ENCODE measurements around the gene BCL11B. TPM values are rescaled to one million over a fixed set of nuclear protein-coding genes. Genes with fewer than 3 reads are reported as not detected.

The BCL11B gene
- total and polyA plus RNA-seq, 2 of the 8 experiments (the other 6 are each of a cell fraction or from before 2014, with no cell fraction given), result 0.63 to 5.9 TPM

DNA sequence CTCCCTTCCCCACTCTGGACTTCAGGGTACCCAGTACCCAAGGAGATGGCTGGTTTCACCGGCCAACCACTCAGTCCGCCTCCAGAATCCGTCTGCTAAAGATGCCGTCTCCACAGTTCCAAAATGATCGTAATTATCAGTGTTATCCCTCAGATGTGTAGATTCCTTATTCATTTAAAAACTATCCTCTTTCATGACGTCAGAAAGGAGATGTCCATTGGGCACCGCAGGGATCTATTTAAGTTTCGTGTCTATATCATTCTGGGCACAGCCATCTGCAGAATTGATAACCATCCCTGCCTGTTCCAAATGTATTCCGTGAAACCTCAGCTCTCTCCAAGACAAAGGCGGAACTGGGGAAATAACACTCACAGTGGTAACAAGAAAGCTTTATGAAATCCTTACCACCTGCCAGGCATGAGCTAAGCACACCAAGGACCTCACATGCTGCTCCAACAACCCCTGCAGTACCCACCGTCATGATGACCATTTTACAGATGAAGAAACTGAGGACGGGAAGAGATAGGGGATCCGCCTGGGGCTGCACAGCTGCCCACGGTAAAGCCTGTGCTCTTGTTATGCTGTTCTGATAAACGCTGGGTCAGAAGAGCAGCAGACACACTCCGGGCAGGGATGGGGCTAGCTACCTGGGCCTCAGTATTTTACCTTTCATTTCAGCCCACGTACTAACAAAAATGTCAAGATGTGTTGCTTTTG lies 90.0 kb downstream of the BCL11B start:
- Histone ChIP-seq H3K79me2 (ENCODE audit: control insufficient read depth in 1 of 2, insufficient read depth in 2 of 2, low read length in 2 of 2) (peaks cover 0 to 10% of the 10 kb centered on the region in 2 experiments; a peak in 2 of 4 replicates), H3K9ac (replicated peaks in 1 of 4; ENCODE audit: extremely low read depth in 1 of 4, low read depth in 3 of 4, low read length in 3 of 4) (no peak overlapping the region), H2BK5ac (ENCODE audit: low read depth, low read length) (no peak overlapping the region), H2BK12ac (ENCODE audit: low read depth, low read length) (no peak overlapping the region), H2AK5ac (ENCODE audit: low read depth, low read length) (no peak overlapping the region), H3K4me3 (ENCODE audit: extremely low read depth in 1 of 4, insufficient read depth in 2 of 4, low read depth in 3 of 4, low read length in 4 of 4) (no peak overlapping the region), H3K56ac (replicated peaks; ENCODE audit: insufficient read length, low read depth, low read length) (no peak overlapping the region), H3K23ac (ENCODE audit: insufficient read length) (no peak overlapping the region), H3K4ac (replicated peaks; ENCODE audit: insufficient read length, low read depth, low read length) (no peak overlapping the region), H3K23me2 (ENCODE audit: low read depth, low read length) (no peaks in the 10 kb centered on the region), H4K91ac (replicated peaks; ENCODE audit: insufficient read length, low read length) (no peak overlapping the region), H3K9me3 (ENCODE audit: insufficient read depth in 2 of 2, low read depth in 1 of 2, low read length in 1 of 2) (no peaks in the 10 kb centered on the region), H2BK120ac (replicated peaks; ENCODE audit: low read depth, low read length) (no peak overlapping the region), H4K5ac (ENCODE audit: insufficient read length, low read depth, low read length) (no peak overlapping the region), H4K8ac (ENCODE audit: extremely low read depth, insufficient read depth, low read length) (no peak overlapping the region), H2BK15ac (ENCODE audit: low read length) (no peak overlapping the region), H2BK20ac (ENCODE audit: low read length) (no peak overlapping the region), H3K27me3 (replicated peaks in 1 of 4; ENCODE audit: control insufficient read depth in 3 of 4, extremely low read depth in 1 of 4, insufficient read depth in 3 of 4, low read length in 3 of 4) (no peaks in the 10 kb centered on the region), H3K36me3 (ENCODE audit: control insufficient read depth in 2 of 4, insufficient read depth in 4 of 4, low read length in 3 of 4) (no peaks in the 10 kb centered on the region), H3K14ac (ENCODE audit: insufficient read length) (no peak overlapping the region), H2AFZ (ENCODE audit: low read length) (no peak overlapping the region), H3K27ac (ENCODE audit: low read depth, low read length) (no peak overlapping the region), H3K4me1 (replicated peaks in 1 of 4; ENCODE audit: control insufficient read depth in 3 of 4, insufficient read depth in 4 of 4, low read length in 3 of 4) (peaks cover 0 to 2% (median 0%) of the 10 kb centered on the region in 4 experiments; a peak in 3 of 7 replicates), H3K18ac (ENCODE audit: extremely low read depth, low read length) (no peak overlapping the region; the same call in 1 of the 2 replicates), H3K4me2 (ENCODE audit: insufficient read depth in 1 of 2, low read depth in 2 of 2, low read length in 2 of 2) (no peak overlapping the region), H3K79me1 (ENCODE audit: low read depth, low read length) (no peaks in the 10 kb centered on the region; the same call in none of the 2 replicates), H4K20me1 (replicated peaks in 1 of 2; ENCODE audit: control insufficient read depth in 1 of 2, insufficient read depth in 2 of 2, low read length in 2 of 2) (peaks cover 0 to 2% of the 10 kb centered on the region in 2 experiments)
- 83% methylated on average over 17 of the region's 17 CpGs; no CpG with 5 or more reads in 1 of the 2 experiments for WGBS, 2 experiments (ENCODE audit: extremely low coverage in 1 of 2, insufficient coverage in 1 of 2, insufficient read length in 1 of 2, insufficient replicate concordance in 2 of 2, low coverage in 1 of 2, low lambda C conversion rate in 2 of 2, missing lambda C conversion rate in 1 of 2)
- POLR2A ChIA-PET (ENCODE audit: partially characterized antibody), result no interaction called here
- no peak for FAIRE-seq
- no peak for DNase-seq (ENCODE audit: low read depth in 1 of 2, low spot score in 2 of 2)
- CTCF ChIA-PET (ENCODE audit: partially characterized antibody), result interaction anchor here (1.3 kb wide), 1 partner anchor 10 kb away, joined by 3 read pairs; no protein-coding TSS in a partner anchor
- TF ChIP-seq SP1 (IDR thresholded peaks at IDR 0.05; ENCODE audit: low read depth, low read length) (no peak), TBP (IDR thresholded peaks at IDR 0.05; ENCODE audit: low read depth, low read length) (no peak), KDM1A (IDR thresholded peaks at IDR 0.05; ENCODE audit: borderline replicate concordance, low read length) (no peak; the same call in 1 of the 2 replicates), HDAC2 (IDR thresholded peaks at IDR 0.05; ENCODE audit: borderline replicate concordance in 1 of 2, low read depth in 2 of 2, low read length in 2 of 2) (no peak), JUND (IDR thresholded peaks at IDR 0.05; ENCODE audit: low read length) (no peak), BRCA1 (IDR thresholded peaks at IDR 0.05; ENCODE audit: low read depth, low read length) (no peak), CEBPB (IDR thresholded peaks at IDR 0.05; ENCODE audit: low read depth, low read length) (no peak), CHD2 (IDR thresholded peaks at IDR 0.05; ENCODE audit: low read length) (no peak), SIN3A (conservative IDR thresholded peaks at IDR 0.05 in 1 of 2, IDR thresholded peaks at IDR 0.05 in 1 of 2; ENCODE audit: low read depth in 1 of 2, low read length in 2 of 2) (no peak), MAFK (IDR thresholded peaks at IDR 0.05; ENCODE audit: low read depth, low read length) (no peak), SIX5 (IDR thresholded peaks at IDR 0.05; ENCODE audit: low read depth, low read length) (no peak), POLR2A (IDR thresholded peaks at IDR 0.05; ENCODE audit: control extremely low read depth in 1 of 2, low read depth in 2 of 2, low read length in 2 of 2) (no peak), KDM4A (IDR thresholded peaks at IDR 0.05; ENCODE audit: low read depth, low read length, severe bottlenecking) (no peak), SP2 (IDR thresholded peaks at IDR 0.05; ENCODE audit: low read length) (no peak)

Data from H1 (cell line).